ENCODE data around the gene VIPR1.
A peak's percentile ranks its signal among the peaks of the same experiment; 100 is the strongest.
"Not testable (repeated sequence)": the region's sequence is repeated elsewhere in the genome, so short reads cannot be mapped to it uniquely, and the experiment has no call there.

VIPR1 gene

DNA sequence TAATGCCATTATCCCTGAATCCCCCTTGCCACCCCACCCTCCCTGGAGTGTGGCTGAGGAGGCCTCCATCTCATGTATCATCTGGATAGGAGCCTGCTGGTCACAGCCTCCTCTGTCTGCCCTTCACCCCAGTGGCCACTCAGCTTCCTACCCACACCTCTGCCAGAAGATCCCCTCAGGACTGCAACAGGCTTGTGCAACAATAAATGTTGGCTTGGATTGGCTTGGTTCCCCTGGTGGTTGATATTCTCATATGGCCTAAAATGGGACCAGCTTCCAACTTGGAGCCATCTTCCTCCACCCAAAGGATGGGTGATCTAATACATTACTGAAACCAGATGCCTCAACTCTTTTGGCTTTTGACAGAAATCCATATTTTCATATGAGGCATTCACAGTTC lies 34.9 kb downstream of the VIPR1 start:
- no peak for DNase-seq

DNA sequence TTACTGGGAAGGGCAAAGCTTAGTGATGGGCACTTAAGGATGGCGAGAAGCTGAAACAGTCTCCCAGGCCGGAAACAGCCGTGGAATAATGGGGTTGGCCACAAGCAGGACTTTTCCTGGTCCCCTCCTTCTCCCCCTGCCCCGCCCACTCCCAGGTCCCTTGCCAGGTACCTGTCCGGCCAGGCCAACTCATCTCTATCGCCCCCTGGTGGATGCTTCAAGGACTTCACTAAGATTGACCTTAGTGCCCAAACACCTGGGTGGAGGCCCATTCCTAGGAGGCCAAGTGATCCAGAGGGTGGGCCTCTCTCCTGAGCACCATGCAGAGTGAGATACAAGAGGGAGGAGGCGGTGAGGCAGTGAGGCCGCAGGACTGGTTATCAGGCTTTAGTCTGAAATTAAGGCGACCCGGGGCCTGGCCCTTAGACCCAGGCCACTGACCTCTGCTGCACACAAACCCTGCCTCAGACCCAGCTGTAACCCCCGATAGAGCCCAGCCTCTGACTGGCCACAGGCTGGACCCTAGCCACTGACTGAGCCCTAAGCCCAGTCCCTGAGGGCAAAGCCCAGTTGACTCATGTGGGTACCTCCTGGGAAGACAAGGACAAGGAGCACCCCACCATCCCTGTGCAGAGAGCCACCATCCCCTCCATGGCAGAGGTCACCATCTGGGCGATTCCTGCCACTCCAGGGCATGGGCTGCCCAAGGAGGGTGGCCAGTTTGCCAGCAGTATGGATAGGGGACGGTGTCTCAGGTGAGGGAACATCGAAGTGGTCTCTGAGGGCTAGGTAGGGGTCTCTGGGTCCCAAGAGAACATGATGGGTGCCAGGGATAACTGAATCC lies 37.6 kb downstream of the VIPR1 start:
- peak; percentile 62 to 73 for DNase-seq

DNA sequence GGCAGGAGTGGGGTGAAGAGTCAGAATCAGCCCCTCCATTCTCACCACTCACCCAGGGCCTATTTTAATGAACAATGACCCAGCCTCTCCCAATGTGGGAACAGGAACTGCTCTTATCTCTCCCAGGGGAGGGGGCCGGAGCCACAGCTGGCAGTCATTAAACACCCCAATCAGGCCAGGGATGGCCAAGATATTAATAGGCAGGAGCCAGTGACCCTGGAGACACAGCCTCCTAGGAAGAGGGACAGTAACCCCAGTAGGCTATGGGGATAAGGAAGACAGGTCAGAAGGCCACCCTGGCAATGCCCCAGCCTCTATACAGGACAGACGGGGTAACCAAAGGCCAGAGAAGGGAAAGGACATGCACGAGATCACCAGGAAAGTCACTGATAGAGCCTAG lies 38.6 kb downstream of the VIPR1 start:
- no peak for DNase-seq

DNA sequence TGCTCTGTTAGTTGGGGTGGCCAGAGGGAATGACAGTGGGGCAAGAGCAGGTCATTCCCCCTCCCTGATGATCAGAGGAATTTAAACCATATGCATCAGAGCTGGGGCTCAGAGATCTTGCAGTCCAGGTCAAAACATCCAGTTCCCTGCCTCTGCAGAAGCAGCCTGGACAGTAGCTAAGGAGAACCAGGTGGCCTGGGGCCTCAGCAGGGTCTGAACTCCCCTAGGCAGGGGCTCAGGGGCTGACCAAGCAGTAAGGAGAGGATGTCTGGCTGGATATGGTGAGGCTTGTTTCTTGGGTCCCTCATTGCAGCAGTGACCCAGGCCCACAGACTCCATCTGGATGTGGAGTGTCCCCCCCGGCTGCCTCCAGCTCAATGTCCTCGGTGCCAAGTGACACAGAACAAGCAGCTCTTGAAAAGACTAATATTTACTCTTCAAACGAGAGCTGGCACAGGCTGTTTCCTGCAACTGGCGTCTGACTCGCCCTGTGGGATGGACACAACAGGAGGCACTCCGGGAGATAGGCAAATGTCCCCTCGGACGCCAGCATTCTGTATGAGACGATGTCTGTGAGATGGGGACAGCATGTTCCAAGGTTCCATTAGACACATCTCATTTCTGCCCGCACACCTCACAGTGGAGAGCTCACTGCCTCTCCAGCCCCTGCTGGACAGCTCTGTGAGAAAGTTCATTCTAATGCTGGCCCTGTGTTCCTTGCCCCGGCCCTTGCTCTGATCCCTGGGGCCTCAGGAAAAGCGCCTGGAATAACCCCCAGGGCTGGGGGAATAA lies 42.2 kb downstream of the VIPR1 start:
- DNase-seq: no peak

- DNase-seq: no peak
Measured at GRCh38 chr3:42545284-42545900, 42.9 kb downstream of the VIPR1 start.

DNA sequence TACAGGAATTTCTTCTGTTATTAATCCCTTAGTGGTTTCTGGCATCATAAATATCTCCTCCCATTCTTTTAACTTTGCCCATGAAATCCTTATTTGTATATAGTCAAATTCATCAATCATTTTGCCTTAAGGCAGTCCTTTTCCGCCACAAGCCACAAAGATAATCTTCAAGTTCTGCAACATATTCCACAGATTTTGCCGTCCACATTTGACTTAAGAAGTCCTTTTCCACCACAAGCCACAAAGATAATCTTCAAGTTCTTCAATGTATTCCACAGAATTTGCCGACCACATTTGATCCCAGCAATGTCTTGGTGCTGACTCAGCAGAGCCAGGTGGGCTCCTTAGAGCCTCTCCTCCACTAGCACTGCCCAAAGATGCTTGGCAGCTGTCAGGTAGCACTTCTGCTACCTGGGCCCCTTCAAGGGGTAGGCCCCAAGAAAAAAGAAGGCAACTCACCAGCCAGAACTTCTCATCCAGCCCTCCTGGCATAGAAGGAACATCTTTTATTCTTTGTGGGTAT lies 44.3 kb downstream of the VIPR1 start:
- DNase-seq: no peak

DNA sequence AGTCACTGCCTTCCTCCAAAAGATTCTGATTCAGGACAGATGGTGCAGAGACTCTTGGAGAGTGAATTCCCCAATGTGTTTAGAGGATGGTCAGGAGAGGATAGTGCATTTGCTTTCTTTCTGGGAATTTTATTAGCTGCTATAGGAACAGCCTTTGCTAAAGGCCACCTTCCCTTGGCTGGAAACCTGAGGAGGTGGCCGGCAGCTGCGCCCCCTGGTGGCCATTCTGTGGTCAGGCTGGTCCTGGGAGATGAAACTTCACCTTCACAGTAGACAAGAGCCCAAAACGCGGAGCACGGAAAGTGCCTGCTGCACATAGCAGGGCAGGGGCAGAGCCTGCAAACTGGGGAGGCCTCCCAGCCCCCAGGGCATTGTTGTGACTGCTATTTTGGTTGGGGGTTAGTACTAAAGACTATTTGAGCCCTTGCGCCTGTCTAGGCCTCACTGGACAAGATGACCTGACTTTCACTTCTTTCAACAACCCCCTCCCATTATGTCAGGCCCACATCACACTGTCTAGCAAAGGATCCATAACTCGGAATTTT lies 45.0 kb downstream of the VIPR1 start:
- peak; percentile 56 to 63 for DNase-seq

DNA sequence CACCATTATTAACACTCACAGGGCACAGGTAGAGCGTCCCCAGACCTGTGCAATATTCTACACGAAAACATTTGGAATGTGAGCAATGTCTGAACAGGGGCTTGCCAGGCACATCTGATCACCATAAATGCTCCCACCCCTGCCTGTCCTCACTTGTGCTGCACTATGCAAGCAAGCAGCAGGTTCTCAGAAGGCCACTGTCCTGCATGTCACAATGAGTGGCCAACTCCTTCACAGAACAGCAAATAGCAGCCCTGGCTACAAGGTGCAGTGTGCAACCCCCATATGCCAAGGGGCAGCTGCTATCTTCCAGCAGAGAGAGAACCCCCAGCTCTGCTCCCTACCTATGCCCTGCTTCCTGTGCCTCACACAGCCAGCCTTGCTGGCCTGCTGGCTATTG lies 46.7 kb downstream of the VIPR1 start:
- no peak for DNase-seq

GRCh38 chr3:42550250-42550649 lies 47.8 kb downstream of the VIPR1 start:
- DNase-seq: no peak

GRCh38 chr3:42552830-42553229 lies 50.4 kb downstream of the VIPR1 start:
- DNase-seq: no peak

DNA sequence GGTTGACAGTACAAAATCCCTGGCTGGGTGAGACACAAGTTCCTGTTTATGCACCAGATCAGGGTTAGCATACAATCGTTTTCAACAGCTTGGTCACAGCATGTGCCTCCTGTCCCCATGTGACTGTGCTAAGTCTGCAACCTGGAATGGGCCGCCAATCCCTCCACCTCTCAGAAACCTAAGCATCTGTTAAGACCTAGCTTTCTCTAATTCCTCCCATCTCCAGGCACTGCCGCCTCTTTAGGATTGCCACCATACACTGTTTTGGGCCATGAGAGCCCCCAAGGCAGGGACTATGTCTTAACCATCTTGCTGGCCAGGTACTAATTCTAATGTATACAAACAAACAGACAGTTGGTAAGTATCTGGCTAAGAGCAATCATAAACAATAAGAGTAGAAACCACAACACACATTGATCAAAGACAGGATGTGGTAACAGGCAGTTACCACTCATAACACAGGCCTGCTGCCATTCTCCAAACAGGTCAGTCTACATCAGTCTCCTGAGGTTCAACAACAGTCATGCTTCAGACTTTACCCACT lies 53.7 kb downstream of the VIPR1 start:
- no peak for DNase-seq

DNA sequence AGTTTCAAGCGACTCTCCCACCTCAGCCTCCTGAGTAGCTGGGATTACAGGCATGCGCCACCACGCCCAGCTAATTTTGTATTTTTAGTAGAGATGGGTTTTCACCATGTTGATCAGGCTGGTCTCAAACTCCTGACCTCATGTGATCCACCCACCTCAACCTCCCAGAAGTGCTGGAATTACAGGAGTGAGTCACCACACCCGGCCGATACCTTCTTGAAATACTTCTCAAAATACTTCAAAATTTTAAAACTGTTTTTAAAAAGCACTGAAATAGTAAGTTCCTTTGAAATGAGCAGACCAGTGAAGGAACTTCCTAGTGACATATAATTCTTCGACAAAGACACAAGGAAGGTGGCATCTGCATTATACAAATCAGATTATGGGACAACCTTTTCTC lies 54.4 kb downstream of the VIPR1 start:
- DNase-seq: not testable (repeated sequence)

DNA sequence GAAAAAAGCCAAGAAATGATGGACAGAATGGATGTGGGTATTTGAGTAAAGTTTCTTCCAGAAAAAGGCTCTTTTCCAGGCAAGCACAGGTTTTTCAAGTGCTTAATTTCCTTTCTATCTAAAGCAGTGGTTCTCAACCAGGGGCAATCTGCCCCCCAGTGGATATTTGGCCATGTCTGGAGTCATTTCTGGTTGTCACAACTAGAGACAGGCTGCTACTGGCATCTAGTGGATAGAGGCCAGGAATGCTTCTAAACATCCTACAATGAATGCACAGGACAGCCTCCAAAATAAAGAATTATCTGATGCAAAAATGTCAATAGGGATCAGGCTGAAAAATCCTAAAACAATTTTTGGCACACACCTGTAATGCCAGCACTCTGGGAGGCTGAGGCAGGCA lies 55.4 kb downstream of the VIPR1 start:
- DNase-seq: no peak

DNA sequence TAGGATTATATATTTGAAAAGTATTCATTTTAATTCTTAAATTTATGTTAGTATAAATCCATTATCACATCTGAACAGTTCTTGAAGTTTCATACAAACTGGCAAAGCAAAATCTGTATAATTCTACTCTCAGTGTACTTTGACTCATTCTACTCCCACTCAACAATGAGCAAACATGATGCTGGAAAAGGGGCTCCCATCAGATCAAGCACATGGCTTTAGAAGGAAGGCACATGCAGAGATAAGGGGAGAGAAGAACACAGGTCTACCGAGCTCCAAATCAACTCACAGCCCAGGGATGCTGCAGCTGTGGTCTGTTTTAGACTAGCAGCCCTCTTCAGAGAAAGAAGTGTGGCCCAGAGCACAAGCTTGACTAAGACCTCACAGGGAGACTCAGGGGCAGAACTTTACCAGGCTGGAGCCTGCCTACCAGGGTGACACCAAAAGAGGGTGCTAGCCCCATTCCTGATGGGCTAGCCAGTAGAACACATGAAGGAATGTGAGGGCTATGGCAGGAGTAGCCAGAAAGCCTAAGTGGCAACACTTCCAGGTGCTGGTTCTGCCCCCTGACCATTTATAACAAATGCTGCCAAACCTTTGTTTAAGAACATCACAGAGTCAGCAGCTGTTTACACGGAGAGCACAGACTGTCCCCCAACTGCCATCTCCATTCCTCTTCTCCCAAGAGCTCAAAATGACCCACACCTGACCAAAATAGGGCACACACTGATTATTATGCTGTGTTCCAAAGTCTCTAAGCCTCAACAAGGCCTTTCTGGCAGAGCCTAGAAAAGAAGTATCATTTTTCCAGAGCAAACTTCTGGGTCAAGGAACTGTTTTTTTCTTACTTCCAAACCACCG lies 59.8 kb downstream of the VIPR1 start:
- DNase-seq: no peak

- no peak for DNase-seq
Measured at GRCh38 chr3:42569593-42570142, 67.2 kb downstream of the VIPR1 start.

DNA sequence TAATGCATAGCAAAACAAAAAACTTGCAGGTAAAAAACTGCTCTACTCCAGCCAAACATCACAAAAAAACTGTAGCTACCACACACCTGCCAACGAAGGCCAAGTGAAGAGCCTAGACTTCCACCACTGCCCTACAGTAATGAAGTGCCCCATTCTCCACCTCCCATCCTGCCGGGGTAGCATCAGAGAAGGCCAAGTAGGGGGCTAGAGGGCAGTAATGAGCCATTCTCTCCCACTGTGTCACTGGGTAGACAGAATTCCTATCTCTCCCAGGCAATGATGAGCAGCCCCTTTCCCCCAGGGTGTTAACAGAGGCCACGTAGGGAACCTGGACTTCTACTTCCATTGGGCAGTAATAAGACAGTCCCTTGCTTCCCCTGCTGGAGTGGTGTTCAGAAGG lies 69.8 kb downstream of the VIPR1 start:
- no peak for DNase-seq

DNA sequence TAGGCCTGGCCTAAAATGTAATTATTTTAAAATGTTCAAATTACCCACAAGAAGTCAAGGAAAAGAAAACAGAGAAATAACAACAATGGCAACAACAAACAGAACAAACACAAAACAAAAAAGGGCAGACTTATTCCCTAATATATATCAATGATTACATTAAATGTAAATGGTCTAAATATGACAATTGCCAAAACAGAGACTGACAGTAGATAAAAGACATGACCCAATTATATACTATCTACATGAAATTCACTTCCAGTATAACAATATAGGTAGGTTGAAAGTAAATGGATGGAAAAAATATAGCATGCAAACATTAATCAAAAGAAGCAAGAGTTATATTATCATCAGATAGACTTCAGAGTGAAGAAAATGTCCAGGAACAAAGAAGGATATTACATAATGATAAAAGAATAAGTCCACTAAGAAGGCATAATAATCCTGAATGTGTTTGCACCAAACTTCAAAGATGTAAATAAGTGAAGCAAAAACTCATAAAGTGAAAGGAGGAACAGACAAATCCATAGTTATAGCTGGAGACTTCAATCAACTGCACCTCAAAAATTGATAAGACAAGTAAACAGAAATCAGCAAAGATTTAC lies 72.8 kb downstream of the VIPR1 start:
- no peak for DNase-seq

- DNase-seq: no peak
Measured at GRCh38 chr3:42578054-42578453, 75.6 kb downstream of the VIPR1 start.

- not testable (repeated sequence) for DNase-seq
Measured at GRCh38 chr3:42579346-42579745, 76.9 kb downstream of the VIPR1 start.

GRCh38 chr3:42581400-42581708 lies 78.9 kb downstream of the VIPR1 start:
- DNase-seq: no peak
